Measurements from ENCODE around the gene CYP3A5. TPM values are rescaled to one million over a fixed set of nuclear protein-coding genes. Genes with fewer than 3 reads are reported as not detected.

The CYP3A5 gene
- total and polyA plus RNA-seq, 2 of the 13 experiments (the other 11 are each of a cell fraction or from before 2014, with no cell fraction given): 5.7 to 9.3 TPM

GRCh38 chr7:99693427-99694200 lies 13.8 kb upstream of the CYP3A5 start (continued):
- TF ChIP-seq GMEB2 (CRISPR knock-in tag; IDR thresholded peaks at IDR 0.05; ENCODE audit: low read depth) (no peak), KLF13 (CRISPR knock-in tag; IDR thresholded peaks at IDR 0.05) (no peak; the same call in 1 of the 2 replicates), KAT8 (CRISPR knock-in tag; IDR thresholded peaks at IDR 0.05) (peak; percentile 75), ZNF354B (CRISPR knock-in tag; IDR thresholded peaks at IDR 0.05) (no peak), ZNF17 (CRISPR knock-in tag; IDR thresholded peaks at IDR 0.05) (no peak), ZBTB1 (CRISPR knock-in tag; IDR thresholded peaks at IDR 0.05; ENCODE audit: borderline replicate concordance) (no peak), MXD3 (CRISPR knock-in tag; IDR thresholded peaks at IDR 0.05) (no peak), ZNF879 (CRISPR knock-in tag; IDR thresholded peaks at IDR 0.05) (no peak), RXRB (CRISPR knock-in tag; IDR thresholded peaks at IDR 0.05; ENCODE audit: borderline replicate concordance) (peak; percentile 65), NR0B2 (CRISPR knock-in tag; IDR thresholded peaks at IDR 0.05) (no peak), ZGPAT (CRISPR knock-in tag; IDR thresholded peaks at IDR 0.05) (peak; percentile 78), ZNF747 (CRISPR knock-in tag; IDR thresholded peaks at IDR 0.05; ENCODE audit: borderline replicate concordance) (no peak; the same call in 1 of the 2 replicates), ZNF530 (CRISPR knock-in tag; IDR thresholded peaks at IDR 0.05; ENCODE audit: low read depth) (no peak)
- TF ChIP-seq, protein P1, sequence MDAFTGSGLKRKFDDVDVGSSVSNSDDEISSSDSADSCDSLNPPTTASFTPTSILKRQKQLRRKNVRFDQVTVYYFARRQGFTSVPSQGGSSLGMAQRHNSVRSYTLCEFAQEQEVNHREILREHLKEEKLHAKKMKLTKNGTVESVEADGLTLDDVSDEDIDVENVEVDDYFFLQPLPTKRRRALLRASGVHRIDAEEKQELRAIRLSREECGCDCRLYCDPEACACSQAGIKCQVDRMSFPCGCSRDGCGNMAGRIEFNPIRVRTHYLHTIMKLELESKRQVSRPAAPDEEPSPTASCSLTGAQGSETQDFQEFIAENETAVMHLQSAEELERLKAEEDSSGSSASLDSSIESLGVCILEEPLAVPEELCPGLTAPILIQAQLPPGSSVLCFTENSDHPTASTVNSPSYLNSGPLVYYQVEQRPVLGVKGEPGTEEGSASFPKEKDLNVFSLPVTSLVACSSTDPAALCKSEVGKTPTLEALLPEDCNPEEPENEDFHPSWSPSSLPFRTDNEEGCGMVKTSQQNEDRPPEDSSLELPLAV (CRISPR knock-in tag; conservative IDR thresholded peaks at IDR 0.05; ENCODE audit: low read depth): no peak
- TF ChIP-seq, protein P2, sequence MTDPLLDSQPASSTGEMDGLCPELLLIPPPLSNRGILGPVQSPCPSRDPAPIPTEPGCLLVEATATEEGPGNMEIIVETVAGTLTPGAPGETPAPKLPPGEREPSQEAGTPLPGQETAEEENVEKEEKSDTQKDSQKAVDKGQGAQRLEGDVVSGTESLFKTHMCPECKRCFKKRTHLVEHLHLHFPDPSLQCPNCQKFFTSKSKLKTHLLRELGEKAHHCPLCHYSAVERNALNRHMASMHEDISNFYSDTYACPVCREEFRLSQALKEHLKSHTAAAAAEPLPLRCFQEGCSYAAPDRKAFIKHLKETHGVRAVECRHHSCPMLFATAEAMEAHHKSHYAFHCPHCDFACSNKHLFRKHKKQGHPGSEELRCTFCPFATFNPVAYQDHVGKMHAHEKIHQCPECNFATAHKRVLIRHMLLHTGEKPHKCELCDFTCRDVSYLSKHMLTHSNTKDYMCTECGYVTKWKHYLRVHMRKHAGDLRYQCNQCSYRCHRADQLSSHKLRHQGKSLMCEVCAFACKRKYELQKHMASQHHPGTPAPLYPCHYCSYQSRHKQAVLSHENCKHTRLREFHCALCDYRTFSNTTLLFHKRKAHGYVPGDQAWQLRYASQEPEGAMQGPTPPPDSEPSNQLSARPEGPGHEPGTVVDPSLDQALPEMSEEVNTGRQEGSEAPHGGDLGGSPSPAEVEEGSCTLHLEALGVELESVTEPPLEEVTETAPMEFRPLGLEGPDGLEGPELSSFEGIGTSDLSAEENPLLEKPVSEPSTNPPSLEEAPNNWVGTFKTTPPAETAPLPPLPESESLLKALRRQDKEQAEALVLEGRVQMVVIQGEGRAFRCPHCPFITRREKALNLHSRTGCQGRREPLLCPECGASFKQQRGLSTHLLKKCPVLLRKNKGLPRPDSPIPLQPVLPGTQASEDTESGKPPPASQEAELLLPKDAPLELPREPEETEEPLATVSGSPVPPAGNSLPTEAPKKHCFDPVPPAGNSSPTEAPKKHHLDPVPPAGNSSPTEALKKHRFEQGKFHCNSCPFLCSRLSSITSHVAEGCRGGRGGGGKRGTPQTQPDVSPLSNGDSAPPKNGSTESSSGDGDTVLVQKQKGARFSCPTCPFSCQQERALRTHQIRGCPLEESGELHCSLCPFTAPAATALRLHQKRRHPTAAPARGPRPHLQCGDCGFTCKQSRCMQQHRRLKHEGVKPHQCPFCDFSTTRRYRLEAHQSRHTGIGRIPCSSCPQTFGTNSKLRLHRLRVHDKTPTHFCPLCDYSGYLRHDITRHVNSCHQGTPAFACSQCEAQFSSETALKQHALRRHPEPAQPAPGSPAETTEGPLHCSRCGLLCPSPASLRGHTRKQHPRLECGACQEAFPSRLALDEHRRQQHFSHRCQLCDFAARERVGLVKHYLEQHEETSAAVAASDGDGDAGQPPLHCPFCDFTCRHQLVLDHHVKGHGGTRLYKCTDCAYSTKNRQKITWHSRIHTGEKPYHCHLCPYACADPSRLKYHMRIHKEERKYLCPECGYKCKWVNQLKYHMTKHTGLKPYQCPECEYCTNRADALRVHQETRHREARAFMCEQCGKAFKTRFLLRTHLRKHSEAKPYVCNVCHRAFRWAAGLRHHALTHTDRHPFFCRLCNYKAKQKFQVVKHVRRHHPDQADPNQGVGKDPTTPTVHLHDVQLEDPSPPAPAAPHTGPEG (CRISPR knock-in tag; IDR thresholded peaks at IDR 0.05): peak; percentile 78
- TF ChIP-seq, protein P3, sequence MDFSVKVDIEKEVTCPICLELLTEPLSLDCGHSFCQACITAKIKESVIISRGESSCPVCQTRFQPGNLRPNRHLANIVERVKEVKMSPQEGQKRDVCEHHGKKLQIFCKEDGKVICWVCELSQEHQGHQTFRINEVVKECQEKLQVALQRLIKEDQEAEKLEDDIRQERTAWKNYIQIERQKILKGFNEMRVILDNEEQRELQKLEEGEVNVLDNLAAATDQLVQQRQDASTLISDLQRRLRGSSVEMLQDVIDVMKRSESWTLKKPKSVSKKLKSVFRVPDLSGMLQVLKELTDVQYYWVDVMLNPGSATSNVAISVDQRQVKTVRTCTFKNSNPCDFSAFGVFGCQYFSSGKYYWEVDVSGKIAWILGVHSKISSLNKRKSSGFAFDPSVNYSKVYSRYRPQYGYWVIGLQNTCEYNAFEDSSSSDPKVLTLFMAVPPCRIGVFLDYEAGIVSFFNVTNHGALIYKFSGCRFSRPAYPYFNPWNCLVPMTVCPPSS (IDR thresholded peaks at IDR 0.05): no peak

All from HepG2 (cell line).